HepG2 (cell line): ENCODE data around the gene METTL26. TPM values are rescaled to one million over a fixed set of nuclear protein-coding genes. Genes with fewer than 3 reads are reported as not detected.

Experiments
- AHDC1 ChIP-seq: sonication (generic); formaldehyde crosslinking; IDR thresholded peaks from 2 replicates; pipeline ENCODE4 v1.5.1; 2020; ENCODE audit warnings: mild to moderate bottlenecking, missing genetic modification reagents, borderline replicate concordance
- CBX5 ChIP-seq: sonication (generic); formaldehyde crosslinking; IDR thresholded peaks from 2 replicates; pipeline ENCODE4 v1.4.0; 2020; ENCODE audit warnings: missing genetic modification reagents, borderline replicate concordance
- GATAD2A ChIP-seq: IDR thresholded peaks from 2 replicates; pipeline ENCODE4 v1.6.1; 2016
- GTF2F1 ChIP-seq: fragments of 150-350 bp; IDR thresholded peaks from 2 replicates; pipeline ENCODE4 v1.6.1; 2014; ENCODE audit warnings: low read length
- HMG20A ChIP-seq: IDR thresholded peaks from 2 replicates; pipeline ENCODE4 v1.6.1; 2016; ENCODE audit warnings: borderline replicate concordance
- MAFG ChIP-seq: sonication (generic); formaldehyde crosslinking; IDR thresholded peaks from 2 replicates; pipeline ENCODE4 v1.5.1; 2020; ENCODE audit warnings: mild to moderate bottlenecking, missing genetic modification reagents
- MIXL1 ChIP-seq: IDR thresholded peaks from 2 replicates; pipeline ENCODE4 v1.6.1; 2016
- MXD1 ChIP-seq: sonication (generic); formaldehyde crosslinking; IDR thresholded peaks from 2 replicates; pipeline ENCODE4 v1.4.0; 2020; ENCODE audit warnings: mild to moderate bottlenecking, missing genetic modification reagents
- NFYC ChIP-seq: IDR thresholded peaks from 2 replicates; pipeline ENCODE4 v1.6.1; 2016; ENCODE audit warnings: missing genetic modification reagents, missing compliant biosample characterization
- RARA ChIP-seq: IDR thresholded peaks from 2 replicates; pipeline ENCODE4 v1.6.1; 2016; ENCODE audit warnings: missing genetic modification reagents, missing compliant biosample characterization
- SKI ChIP-seq: fragments of 450-650 bp; IDR thresholded peaks from one replicate; pipeline ENCODE4 v1.6.1; 2018; ENCODE audit warnings: mild to moderate bottlenecking; ENCODE audit not compliant: partially characterized antibody
- TARDBP ChIP-seq: sonication (generic); formaldehyde crosslinking; IDR thresholded peaks from 2 replicates; pipeline ENCODE4 v1.8.0; 2022; ENCODE audit warnings: mild to moderate bottlenecking, missing genetic modification reagents
- TEAD3 ChIP-seq: optimal IDR thresholded peaks from 2 replicates; pipeline ENCODE3; 2016; ENCODE audit warnings: borderline replicate concordance
- TIGD3 ChIP-seq: sonication (generic); formaldehyde crosslinking; IDR thresholded peaks from 2 replicates; pipeline ENCODE4 v1.5.1; 2020; ENCODE audit warnings: mild to moderate bottlenecking, missing genetic modification reagents, borderline replicate concordance
- ZMAT3 ChIP-seq: sonication (generic); formaldehyde crosslinking; conservative IDR thresholded peaks from 2 replicates; pipeline ENCODE4 v1.7.0; 2021; ENCODE audit warnings: missing genetic modification reagents
- ZNF225 ChIP-seq: sonication (generic); formaldehyde crosslinking; IDR thresholded peaks from 2 replicates; pipeline ENCODE4 v1.4.0; 2020; ENCODE audit warnings: mild to moderate bottlenecking, missing genetic modification reagents
- ZNF253 ChIP-seq: sonication (generic); formaldehyde crosslinking; IDR thresholded peaks from 2 replicates; pipeline ENCODE4 v1.8.0; 2022; ENCODE audit warnings: mild to moderate bottlenecking, missing genetic modification reagents, borderline replicate concordance
- ZNF335 ChIP-seq: sonication (generic); formaldehyde crosslinking; IDR thresholded peaks from 2 replicates; pipeline ENCODE4 v1.4.0; 2020; ENCODE audit warnings: missing genetic modification reagents
- ZNF792 ChIP-seq: IDR thresholded peaks from 2 replicates; pipeline ENCODE4 v1.6.1; 2016
- ZSCAN12 ChIP-seq: sonication (generic); formaldehyde crosslinking; IDR thresholded peaks from 2 replicates; pipeline ENCODE4 v1.9.0; 2021; ENCODE audit warnings: mild to moderate bottlenecking, missing genetic modification reagents
- polyA plus RNA-seq, 8 experiments: library from polyadenylated mRNA; depleted of rRNA in 3 of 8; stranded (reverse) in 7 of 8; unstranded in 1 of 8; fragments of >200 nt; fragmentation: Illumina TruSeq in 4 of 8; extraction: Trizol in 4 of 8; gene quantifications; 2 replicates each; pipeline versions ENCODE4 v1.2.1 to v1.2.3, GENCODE V29; 2011 to 2016; ENCODE audit warnings: low read depth in 4 of 8, missing spikeins in 1 of 8, mixed read lengths in 1 of 8; ENCODE audit not compliant: insufficient read depth in 1 of 8
- total RNA-seq, 5 experiments: library from RNA; depleted of rRNA; stranded (reverse); fragments of >200 nt; fragmentation: Illumina TruSeq; extraction: Trizol; gene quantifications; 2 replicates each; pipeline ENCODE4 v1.2.3, GENCODE V29; 2016; ENCODE audit warnings: low read depth in 1 of 5
- TF ChIP-seq, protein P1 (sequence below): sonication (generic); formaldehyde crosslinking; IDR thresholded peaks from 2 replicates; pipeline ENCODE4 v1.4.0; 2020; ENCODE audit warnings: missing genetic modification reagents

METTL26 gene
- total and polyA plus RNA-seq, 2 of the 13 experiments (the other 11 are each of a cell fraction or from before 2014, with no cell fraction given), result 65.5 to 70.1 TPM

DNA sequence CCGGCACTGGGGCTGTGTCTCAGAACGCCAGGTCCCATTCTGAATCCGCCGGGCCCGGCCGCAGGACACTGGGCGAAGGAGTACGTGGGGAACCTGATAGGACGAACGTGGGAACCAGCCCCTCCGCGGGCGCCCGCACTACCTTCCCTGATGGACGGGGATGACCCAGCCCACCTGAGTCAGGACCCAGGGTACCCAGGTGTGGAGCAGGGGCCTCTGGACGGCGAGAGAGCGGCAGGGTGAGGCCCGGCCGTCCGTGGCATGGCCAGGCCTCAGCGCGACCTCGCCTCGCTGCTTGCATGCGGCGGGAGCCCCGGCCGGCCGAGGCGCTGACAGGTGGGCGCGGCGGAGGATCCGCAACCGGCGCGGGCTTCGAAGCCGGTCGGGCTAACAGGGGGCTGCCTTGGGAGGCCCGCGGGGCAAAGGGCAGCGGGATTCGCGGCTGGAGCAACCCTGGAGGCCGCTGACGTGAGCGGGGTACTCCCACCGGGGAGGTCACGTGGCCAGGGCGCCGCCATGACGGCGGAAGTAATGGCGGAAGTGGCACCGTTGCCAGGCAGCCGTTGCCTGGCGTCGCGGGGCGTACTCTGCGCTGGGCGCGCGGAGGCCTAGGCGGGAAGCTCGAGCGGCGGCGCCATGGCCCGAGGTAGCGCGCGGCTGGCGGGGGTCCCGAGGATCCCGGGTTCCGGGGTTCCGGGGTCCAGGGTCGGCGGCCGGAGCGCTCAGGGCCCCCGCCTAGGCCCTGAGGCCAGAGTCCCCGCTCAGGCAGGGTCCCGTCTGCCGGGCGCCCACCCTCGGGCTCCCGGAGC is 12.9 kb upstream of the METTL26 start, which contains the start of gene WDR90 (continued):
- TF ChIP-seq AHDC1 (CRISPR knock-in tag), result no peak
- peak; percentile 47 for TF ChIP-seq NFYC (CRISPR knock-in tag)
- peak; percentile 29; the same call in 1 of the 2 replicates for TF ChIP-seq MIXL1 (CRISPR knock-in tag)
- TF ChIP-seq ZSCAN12 (CRISPR knock-in tag), result no peak
- peak; percentile 72 for TF ChIP-seq ZNF792 (CRISPR knock-in tag)
- TF ChIP-seq ZNF225, result peak; percentile 92
- TF ChIP-seq ZNF335 (CRISPR knock-in tag), result peak; percentile 47; the same call in 1 of the 2 replicates
- no peak for TF ChIP-seq TEAD3 (CRISPR knock-in tag)
- TF ChIP-seq, protein P1, sequence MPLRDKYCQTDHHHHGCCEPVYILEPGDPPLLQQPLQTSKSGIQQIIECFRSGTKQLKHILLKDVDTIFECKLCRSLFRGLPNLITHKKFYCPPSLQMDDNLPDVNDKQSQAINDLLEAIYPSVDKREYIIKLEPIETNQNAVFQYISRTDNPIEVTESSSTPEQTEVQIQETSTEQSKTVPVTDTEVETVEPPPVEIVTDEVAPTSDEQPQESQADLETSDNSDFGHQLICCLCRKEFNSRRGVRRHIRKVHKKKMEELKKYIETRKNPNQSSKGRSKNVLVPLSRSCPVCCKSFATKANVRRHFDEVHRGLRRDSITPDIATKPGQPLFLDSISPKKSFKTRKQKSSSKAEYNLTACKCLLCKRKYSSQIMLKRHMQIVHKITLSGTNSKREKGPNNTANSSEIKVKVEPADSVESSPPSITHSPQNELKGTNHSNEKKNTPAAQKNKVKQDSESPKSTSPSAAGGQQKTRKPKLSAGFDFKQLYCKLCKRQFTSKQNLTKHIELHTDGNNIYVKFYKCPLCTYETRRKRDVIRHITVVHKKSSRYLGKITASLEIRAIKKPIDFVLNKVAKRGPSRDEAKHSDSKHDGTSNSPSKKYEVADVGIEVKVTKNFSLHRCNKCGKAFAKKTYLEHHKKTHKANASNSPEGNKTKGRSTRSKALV (CRISPR knock-in tag), result peak; percentile 72; the same call in 1 of the 2 replicates
- TF ChIP-seq HMG20A (CRISPR knock-in tag), result no peak
- TF ChIP-seq MXD1 (CRISPR knock-in tag), result peak; percentile 93
- no peak for TF ChIP-seq TIGD3
- TF ChIP-seq RARA, result peak; percentile 63
- 0 out of 2 replicates have a peak, but pooled peaks have one; percentile 47 for TF ChIP-seq CBX5 (CRISPR knock-in tag)
- TF ChIP-seq MAFG (CRISPR knock-in tag), result no peak
- TF ChIP-seq GTF2F1, result no peak
- TF ChIP-seq GATAD2A (CRISPR knock-in tag), result 0 out of 2 replicates have a peak, but pooled peaks have one; percentile 17
- TF ChIP-seq SKI, result peak; percentile 54
- TF ChIP-seq TARDBP (CRISPR knock-in tag), result peak; percentile 88
- TF ChIP-seq ZMAT3 (CRISPR knock-in tag), result peak; percentile 93
- TF ChIP-seq ZNF253, result no peak; the same call in 1 of the 2 replicates
